ENCODE data around the gene HIVEP3. TPM values are rescaled to one million over a fixed set of nuclear protein-coding genes. Genes with fewer than 3 reads are reported as not detected.
A peak's percentile ranks its signal among the peaks of the same experiment; 100 is the strongest.

Gene HIVEP3
- total RNA-seq, 1 experiment from 2014 or later = 11.0 TPM

DNA sequence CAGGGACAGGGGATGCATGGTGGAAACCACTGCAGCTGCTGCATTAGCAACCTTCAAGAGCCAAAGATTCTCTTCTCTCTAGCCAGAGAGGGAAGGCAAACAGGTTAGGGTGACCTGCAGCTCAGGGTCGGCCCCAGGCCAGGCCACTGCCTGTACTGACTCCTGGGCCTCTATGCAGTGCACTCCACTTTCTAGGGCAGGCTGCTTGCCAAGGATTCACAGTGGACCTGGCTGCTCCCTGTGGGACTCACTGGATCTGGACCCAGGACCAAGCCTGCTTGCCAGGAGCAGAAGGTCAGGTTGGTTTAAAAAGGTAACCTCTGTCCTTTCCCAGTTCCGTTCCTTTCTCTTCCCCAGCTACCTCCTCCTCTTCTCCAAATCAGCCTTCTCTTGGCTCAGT lies 52.4 kb downstream of the HIVEP3 start:
- peaks cover 57% of the 10 kb centered on the region for H3K4me1 ChIP-seq (replicated peaks; ENCODE audit: insufficient read depth)
- no peak overlapping the region for H2AFZ ChIP-seq
- no peaks in the 10 kb centered on the region for H3K27me3 ChIP-seq (ENCODE audit: insufficient read depth, low read depth)
- no peaks in the 10 kb centered on the region for H4K20me1 ChIP-seq (ENCODE audit: insufficient read depth)
- no peak overlapping the region for H3K27ac ChIP-seq
- peaks cover 39% of the 10 kb centered on the region for H3F3A ChIP-seq (ENCODE audit: insufficient read depth, low read depth)
- BruUV-seq (replicated peaks) = no TSS peak
- H3K4me3 ChIP-seq = no peak overlapping the region
- TF ChIP-seq, protein P1, sequence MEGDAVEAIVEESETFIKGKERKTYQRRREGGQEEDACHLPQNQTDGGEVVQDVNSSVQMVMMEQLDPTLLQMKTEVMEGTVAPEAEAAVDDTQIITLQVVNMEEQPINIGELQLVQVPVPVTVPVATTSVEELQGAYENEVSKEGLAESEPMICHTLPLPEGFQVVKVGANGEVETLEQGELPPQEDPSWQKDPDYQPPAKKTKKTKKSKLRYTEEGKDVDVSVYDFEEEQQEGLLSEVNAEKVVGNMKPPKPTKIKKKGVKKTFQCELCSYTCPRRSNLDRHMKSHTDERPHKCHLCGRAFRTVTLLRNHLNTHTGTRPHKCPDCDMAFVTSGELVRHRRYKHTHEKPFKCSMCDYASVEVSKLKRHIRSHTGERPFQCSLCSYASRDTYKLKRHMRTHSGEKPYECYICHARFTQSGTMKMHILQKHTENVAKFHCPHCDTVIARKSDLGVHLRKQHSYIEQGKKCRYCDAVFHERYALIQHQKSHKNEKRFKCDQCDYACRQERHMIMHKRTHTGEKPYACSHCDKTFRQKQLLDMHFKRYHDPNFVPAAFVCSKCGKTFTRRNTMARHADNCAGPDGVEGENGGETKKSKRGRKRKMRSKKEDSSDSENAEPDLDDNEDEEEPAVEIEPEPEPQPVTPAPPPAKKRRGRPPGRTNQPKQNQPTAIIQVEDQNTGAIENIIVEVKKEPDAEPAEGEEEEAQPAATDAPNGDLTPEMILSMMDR (conservative IDR thresholded peaks at IDR 0.05) = no peak
- TF ChIP-seq EZH2 (IDR thresholded peaks at IDR 0.05; ENCODE audit: low read depth) = no peak
- POLR2A ChIA-PET (ENCODE audit: unreplicated experiment) = interaction anchor here (0.7 to 1.1 kb wide), 2 partner anchors 9 to 15 kb away, joined by 5 to 12 read pairs; no protein-coding TSS in a partner anchor
- no peaks in the 10 kb centered on the region for H3K9me2 ChIP-seq (ENCODE audit: insufficient read depth)
- peaks cover 28% of the 10 kb centered on the region for H3K79me2 ChIP-seq (ENCODE audit: low read depth)
- no peak overlapping the region for H3K4me2 ChIP-seq
- CTCF ChIA-PET = no interaction called here
- H3K9me3 ChIP-seq (ENCODE audit: insufficient read depth, low read depth) = no peaks in the 10 kb centered on the region
- no peaks in the 10 kb centered on the region for H3K36me3 ChIP-seq (ENCODE audit: low read depth)
- intact Hi-C loops (cut with micrococcal nuclease; ENCODE audit: unreplicated experiment) = no loop called here
- no peak for DNase-seq

DNA sequence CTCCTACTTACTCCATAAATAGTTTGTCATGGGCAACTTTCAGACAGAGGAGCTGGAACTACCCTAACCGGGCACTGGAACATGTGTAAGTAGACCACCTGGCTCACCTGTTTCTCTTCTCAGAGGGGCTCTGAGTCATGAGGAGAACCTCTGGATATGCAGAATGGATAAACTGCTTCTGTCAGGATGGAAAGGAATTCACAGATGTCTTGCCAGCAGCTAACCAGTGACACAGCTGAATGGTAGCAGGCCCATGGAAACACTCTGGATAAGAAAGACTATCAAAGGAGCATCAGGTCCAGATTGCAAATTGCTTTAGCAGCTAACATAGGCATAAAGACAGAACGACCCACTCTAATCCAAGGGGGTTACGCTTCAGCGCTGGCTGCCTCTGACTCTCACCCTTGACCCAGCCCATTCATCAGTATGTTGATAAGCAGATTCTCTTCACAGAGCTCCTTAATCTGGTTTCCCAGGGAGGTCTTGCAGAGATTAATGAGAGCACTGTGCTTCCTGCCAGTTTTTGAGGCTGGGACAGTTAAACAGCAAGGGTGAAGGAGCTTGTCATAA lies 54.2 kb downstream of the HIVEP3 start:
- no peak overlapping the region for H2AFZ ChIP-seq
- H3K4me2 ChIP-seq = no peak overlapping the region
- peaks cover 35% of the 10 kb centered on the region for H3K79me2 ChIP-seq (ENCODE audit: low read depth)
- H3K9me3 ChIP-seq (ENCODE audit: insufficient read depth, low read depth) = no peaks in the 10 kb centered on the region
- no TSS peak for BruUV-seq (replicated peaks)
- ChIA-PET CTCF (no interaction called here), POLR2A (ENCODE audit: unreplicated experiment) (interaction anchor here (0.6 to 1.1 kb wide), 2 partner anchors 26 to 349 kb away, joined by 3 to 8 read pairs; no protein-coding TSS in a partner anchor)
- no peak overlapping the region for H3K27ac ChIP-seq
- intact Hi-C loops (cut with micrococcal nuclease; ENCODE audit: unreplicated experiment) = loop anchor here (5.0 kb wide), 2 partner anchors 192 to 287 kb away; no protein-coding TSS in a partner anchor
- H3K4me3 ChIP-seq = no peak overlapping the region
- H4K20me1 ChIP-seq (ENCODE audit: insufficient read depth) = no peaks in the 10 kb centered on the region
- no peak for DNase-seq
- H3K4me1 ChIP-seq (replicated peaks; ENCODE audit: insufficient read depth) = peaks cover 57% of the 10 kb centered on the region
- peaks cover 46% of the 10 kb centered on the region for H3F3A ChIP-seq (ENCODE audit: insufficient read depth, low read depth)
- no peak for TF ChIP-seq EZH2 (IDR thresholded peaks at IDR 0.05; ENCODE audit: low read depth)
- TF ChIP-seq, protein P1 (conservative IDR thresholded peaks at IDR 0.05) = no peak
- no peaks in the 10 kb centered on the region for H3K27me3 ChIP-seq (ENCODE audit: insufficient read depth, low read depth)
- H3K36me3 ChIP-seq (ENCODE audit: low read depth) = no peaks in the 10 kb centered on the region
- no peaks in the 10 kb centered on the region for H3K9me2 ChIP-seq (ENCODE audit: insufficient read depth)

- H3K9me3 ChIP-seq (ENCODE audit: insufficient read depth, low read depth) = no peaks in the 10 kb centered on the region
- no peaks in the 10 kb centered on the region for H3K9me2 ChIP-seq (ENCODE audit: insufficient read depth)
- TF ChIP-seq EZH2 (IDR thresholded peaks at IDR 0.05; ENCODE audit: low read depth) = no peak
- TF ChIP-seq, protein P1 (conservative IDR thresholded peaks at IDR 0.05) = no peak
- H4K20me1 ChIP-seq (ENCODE audit: insufficient read depth) = no peaks in the 10 kb centered on the region
- H2AFZ ChIP-seq = no peak overlapping the region
- CTCF ChIA-PET = no interaction called here
- no peaks in the 10 kb centered on the region for H3K36me3 ChIP-seq (ENCODE audit: low read depth)
- peaks cover 48% of the 10 kb centered on the region for H3F3A ChIP-seq (ENCODE audit: insufficient read depth, low read depth)
- H3K27me3 ChIP-seq (ENCODE audit: insufficient read depth, low read depth) = no peaks in the 10 kb centered on the region
- no peak for DNase-seq
- intact Hi-C loops (cut with micrococcal nuclease; ENCODE audit: unreplicated experiment) = loop anchor here (2.0 to 5.0 kb wide), 4 partner anchors 91 to 286 kb away; no protein-coding TSS in a partner anchor
- POLR2A ChIA-PET (ENCODE audit: unreplicated experiment) = interaction anchor here (0.5 kb wide), 1 partner anchor 39 kb away, joined by 3 read pairs; no protein-coding TSS in a partner anchor
- no TSS peak for BruUV-seq (replicated peaks)
- H3K27ac ChIP-seq = peak overlapping the region; percentile 75
- peaks cover 36% of the 10 kb centered on the region for H3K79me2 ChIP-seq (ENCODE audit: low read depth)
- peaks cover 58% of the 10 kb centered on the region for H3K4me1 ChIP-seq (replicated peaks; ENCODE audit: insufficient read depth)
- H3K4me2 ChIP-seq = peak overlapping the region; percentile 69; the same call in 1 of the 2 replicates
- H3K4me3 ChIP-seq = no peak overlapping the region
Measured at GRCh38 chr1:41863718-41864117, 55.0 kb downstream of the HIVEP3 start.
